Neural progenitor cell (in vitro differentiated cells): ENCODE data around the gene PRDM16.

Source experiments
- CTCF ChIP-seq: fragments of 200-600 bp; sonication (generic); IDR thresholded peaks from 2 replicates; pipeline ENCODE4 v1.5.1; 2017; ENCODE audit warnings: antibody characterized with exemption, mild to moderate bottlenecking
- EZH2 ChIP-seq: fragments of 200-600 bp; sonication (generic); IDR thresholded peaks from 2 replicates; pipeline ENCODE4 v1.6.1; 2017; ENCODE audit warnings: antibody characterized with exemption, mild to moderate bottlenecking, moderate library complexity

GRCh38 chr1:3274972-3275371, 206.0 kb downstream of the PRDM16 start:
- no peak for TF ChIP-seq EZH2
- no peak for TF ChIP-seq CTCF
